GM12878 (cell line): ENCODE results near the gene RPS5. TPM values are rescaled to one million over a fixed set of nuclear protein-coding genes. Genes with fewer than 3 reads are reported as not detected.

ENCODE experiments used
- ATAC-seq: fragments of 200-7000 bp; cut with Tn5 transposase; 3 replicates; pipeline ENCODE4 v1.9.1; 2020; ENCODE audit warnings: mild to moderate bottlenecking, moderate library complexity
- BruUV-seq: library from RNA; stranded (reverse); fragments of 400-500 nt; replicated peaks from 2 replicates; lab custom pipeline; 2021; lab: Mats Ljungman, UMichigan
- CTCF ChIA-PET: fragments of 300-600 bp; sonication (Branson Sonifier 250); formaldehyde crosslinking; extraction: SDS; loops from one replicate; lab custom pipeline; 2021; ENCODE audit warnings: inconsistent platforms; lab: Yijun Ruan, JAX
- POLR2A ChIA-PET: fragments of 350-600 bp; formaldehyde crosslinking; extraction: SDS; loops from one replicate; lab custom pipeline; 2021; ENCODE audit warnings: inconsistent platforms; lab: Charles Lee
- RAD21 ChIA-PET: fragments of 300-600 bp; sonication (Branson Sonifier 250); formaldehyde crosslinking; loops from one replicate; lab custom pipeline; 2023; ENCODE audit warnings: antibody characterized with exemption; ENCODE audit not compliant: unreplicated experiment; lab: Charles Lee
- SMC1A ChIA-PET: fragments of 300-600 bp; sonication (Branson Sonifier 250); formaldehyde crosslinking; loops from one replicate; lab custom pipeline; 2023; ENCODE audit not compliant: unreplicated experiment, uncharacterized antibody; lab: Charles Lee
- DNase-seq: peaks from one replicate; pipeline ENCODE4 v3.0.0-alpha.2; 2011; ENCODE audit warnings: low read depth, low spot score
- FAIRE-seq: peaks from 3 replicates; lab custom pipeline; 2011; peaks lifted over from hg19 to GRCh38; lab: Jason Lieb, UNC
- H2AFZ ChIP-seq: 2 replicates; pipeline ENCODE4 v1.6.0; 2011; ENCODE audit warnings: low read depth, low read length, control low read depth; ENCODE audit not compliant: control insufficient read depth
- H3K27ac ChIP-seq: 2 replicates; pipeline ENCODE4 v1.5.1; 2011; ENCODE audit warnings: control low read depth; ENCODE audit not compliant: control insufficient read depth, insufficient read depth
- H3K27me3 ChIP-seq, 2 experiments: replicated peaks in 1 of 2; 2 replicates each; pipeline versions ENCODE4 v1.6.0 to v1.6.1; 2011; ENCODE audit warnings: low read length in 1 of 2; ENCODE audit not compliant: control insufficient read depth in 2 of 2, insufficient read depth in 2 of 2
- H3K36me3 ChIP-seq, 2 experiments: 2 replicates each; pipeline ENCODE4 v1.5.1; 2011; ENCODE audit warnings: low read length in 1 of 2; ENCODE audit not compliant: control insufficient read depth in 2 of 2, insufficient read depth in 2 of 2
- H3K4me1 ChIP-seq: 2 replicates; pipeline ENCODE4 v1.6.1; 2011; ENCODE audit warnings: mild to moderate bottlenecking, low read length, moderate library complexity, mixed read lengths; ENCODE audit not compliant: control insufficient read depth, insufficient read depth
- H3K4me2 ChIP-seq: 2 replicates; pipeline ENCODE4 v1.6.0; 2011; ENCODE audit warnings: control low read depth; ENCODE audit not compliant: control insufficient read depth, insufficient read depth
- H3K4me3 ChIP-seq: fragments of 200-600 bp; sonication (generic); 2 replicates; pipeline ENCODE4 v1.5.1; 2016
- H3K79me2 ChIP-seq: 2 replicates; pipeline ENCODE4 v1.6.0; 2011; ENCODE audit warnings: low read length; ENCODE audit not compliant: control insufficient read depth, insufficient read depth
- H3K9ac ChIP-seq: 2 replicates; pipeline ENCODE4 v1.8.0; 2011; ENCODE audit warnings: low read length, control low read depth, mixed read lengths; ENCODE audit not compliant: control insufficient read depth, insufficient read depth
- H3K9me3 ChIP-seq: replicated peaks from 3 replicates; pipeline ENCODE4 v1.5.1; 2011; ENCODE audit warnings: mild to moderate bottlenecking, low read length; ENCODE audit not compliant: control insufficient read depth, insufficient read depth
- H4K20me1 ChIP-seq: 2 replicates; pipeline ENCODE4 v1.6.0; 2011; ENCODE audit not compliant: control insufficient read depth, insufficient read depth
- ASH2L ChIP-seq: fragments of 300-600, 200-600 bp; sonication (generic); IDR thresholded peaks from 2 replicates; pipeline ENCODE4 v1.6.1; 2017; ENCODE audit warnings: low read depth, mild to moderate bottlenecking, borderline replicate concordance
- BHLHE40 ChIP-seq, 2 experiments: fragments of 450-650 bp in 1 of 2; IDR thresholded peaks; 2 replicates each; pipeline ENCODE4 v1.6.1; 2011 to 2017; ENCODE audit warnings: low read depth in 2 of 2, borderline replicate concordance in 1 of 2, improper control_type of control experiment in 1 of 2, low read length in 1 of 2, mild to moderate bottlenecking in 1 of 2
- FOS ChIP-seq: IDR thresholded peaks from 3 replicates; pipeline ENCODE4 v1.6.1; 2011; ENCODE audit warnings: borderline replicate concordance; ENCODE audit not compliant: insufficient read length; ENCODE audit errors: extremely low read depth
- NFYB ChIP-seq: IDR thresholded peaks from 2 replicates; pipeline ENCODE4 v1.6.1; 2011; ENCODE audit warnings: low read depth, mild to moderate bottlenecking, low read length, improper control_type of control experiment, moderate library complexity; ENCODE audit not compliant: insufficient read depth
- NR2C1 ChIP-seq: fragments of 450-650 bp; IDR thresholded peaks from 2 replicates; pipeline ENCODE4 v1.6.1; 2017; ENCODE audit warnings: antibody characterized with exemption, mild to moderate bottlenecking, moderate library complexity
- POLR2A ChIP-seq: IDR thresholded peaks from 2 replicates; pipeline ENCODE4 v1.6.1; 2011; ENCODE audit warnings: low read depth, mild to moderate bottlenecking, low read length
- POLR2AphosphoS2 ChIP-seq: IDR thresholded peaks from 2 replicates; pipeline ENCODE4 v1.6.1; 2011; ENCODE audit warnings: low read depth, mild to moderate bottlenecking, low read length, improper control_type of control experiment, moderate library complexity
- RAD51 ChIP-seq: fragments of 450-650 bp; IDR thresholded peaks from 2 replicates; pipeline ENCODE4 v1.6.1; 2016; ENCODE audit warnings: moderate library complexity, mild to moderate bottlenecking, inconsistent platforms
- RB1 ChIP-seq: fragments of 450-650 bp; formaldehyde crosslinking; IDR thresholded peaks from 2 replicates; pipeline ENCODE4 v1.6.1; 2017; ENCODE audit warnings: mild to moderate bottlenecking, borderline replicate concordance
- SUZ12 ChIP-seq: fragments of 200-600 bp; sonication (generic); IDR thresholded peaks from one replicate; pipeline ENCODE4 v1.6.1; 2018; ENCODE audit warnings: antibody characterized with exemption, mild to moderate bottlenecking; ENCODE audit not compliant: unreplicated experiment
- ZNF274 ChIP-seq: IDR thresholded peaks from one replicate; pipeline ENCODE4 v1.8.0; 2011; ENCODE audit not compliant: insufficient read length, insufficient read depth
- WGBS: methylation state at CpG from one replicate; pipeline ENCODE4 v1.1.6; 2016; ENCODE audit warnings: low lambda C conversion rate; ENCODE audit not compliant: insufficient replicate concordance, insufficient coverage; ENCODE audit errors: missing lambda C conversion rate; 5-methylcytosine and 5-hydroxymethylcytosine counted together
- in situ Hi-C: fragments of 300-500 bp; cut with MboI; formaldehyde crosslinking; loops from 9 replicates; pipeline ENCODE4 v1.14.3; 2018; ENCODE audit warnings: mixed read lengths
- intact Hi-C: fragments of 100-400 bp; cut with micrococcal nuclease; formaldehyde crosslinking; loops from one replicate; pipeline ENCODE4 v1.14.2; 2022; ENCODE audit not compliant: unreplicated experiment
- polyA plus RNA-seq, 11 experiments: library from polyadenylated mRNA; depleted of rRNA in 4 of 11; unstranded in 6 of 11; stranded (reverse) in 5 of 11; fragments of >200 nt; fragmentation: Nextera tagmentation in 4 of 11; fragmentation: Illumina TruSeq in 1 of 11; extraction: Ambion mirVana in 4 of 11; extraction: Trizol in 1 of 11; gene quantifications; 1 replicate in 1 of 11; 2 replicates in 10 of 11; pipeline versions ENCODE4 v1.2.1 to v1.2.3, GENCODE V29; 2011 to 2016; ENCODE audit warnings: inconsistent platforms in 2 of 11, missing spikeins in 2 of 11, low read depth in 1 of 11
- total RNA-seq, 4 experiments: library from RNA; depleted of rRNA in 3 of 4; stranded (reverse); fragments of >200 nt in 3 of 4; fragmentation: Illumina TruSeq in 1 of 4; extraction: Trizol in 1 of 4; gene quantifications; 2 replicates each; pipeline versions ENCODE4 v1.2.1 to v1.2.3, GENCODE V29; 2013 to 2021

The RPS5 gene
- total and polyA plus RNA-seq, 10 of the 15 experiments (the other 5 are each of a cell fraction or from before 2014, with no cell fraction given), result 1,284 to 3,652 (median 1,922) TPM

DNA sequence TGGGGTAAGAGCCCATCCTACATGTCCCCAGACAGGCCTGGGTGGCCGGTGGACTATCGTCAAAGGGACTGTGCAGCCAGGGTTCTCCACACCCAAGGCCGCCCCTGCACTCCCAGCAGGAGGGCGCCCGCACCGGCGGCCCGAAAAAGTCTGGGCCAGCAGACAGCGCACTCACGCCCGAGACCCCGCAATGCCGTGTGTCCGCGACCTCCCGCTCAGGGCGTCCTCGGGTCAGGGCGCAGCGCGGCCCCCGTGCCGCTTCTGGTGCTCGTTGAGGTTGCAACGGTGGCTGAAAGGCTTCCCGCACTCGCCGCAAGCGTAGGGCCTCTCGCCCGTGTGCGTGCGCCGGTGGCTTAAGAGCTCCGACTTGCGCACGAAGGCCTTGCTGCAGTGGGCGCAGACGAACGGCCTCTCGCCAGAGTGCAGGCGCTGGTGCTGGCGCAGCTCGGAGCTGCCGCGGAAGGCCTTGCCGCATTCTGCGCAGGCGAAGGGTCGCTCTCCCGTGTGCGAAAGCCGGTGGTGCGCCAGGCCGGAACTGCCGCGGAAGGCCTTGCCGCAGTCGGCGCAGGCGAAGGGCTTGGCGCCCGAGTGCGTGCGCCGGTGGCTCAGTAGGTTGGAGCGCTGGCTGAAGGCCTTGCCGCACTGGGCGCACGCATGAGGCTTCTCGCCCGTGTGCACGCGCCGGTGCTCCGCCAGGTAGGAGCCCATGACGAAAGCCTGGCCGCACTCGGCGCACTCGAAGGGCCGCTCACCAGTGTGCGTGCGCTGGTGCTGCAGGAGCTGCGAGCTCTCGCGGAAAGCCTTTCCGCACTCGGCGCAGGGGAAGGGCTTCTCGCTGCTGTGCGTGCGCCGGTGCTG, 30.9 kb upstream of the RPS5 start:
- Histone ChIP-seq H2AFZ (no peak overlapping the region), H3K36me3 (no peaks in the 10 kb centered on the region), H3K4me3 (no peak overlapping the region), H4K20me1 (no peaks in the 10 kb centered on the region), H3K4me2 (no peak overlapping the region), H3K4me1 (no peaks in the 10 kb centered on the region; the same call in none of the 2 replicates), H3K27me3 (no peaks in the 10 kb centered on the region), H3K9ac (no peak overlapping the region), H3K79me2 (no peaks in the 10 kb centered on the region), H3K27ac (no peak overlapping the region), H3K9me3 (peaks cover 2% of the 10 kb centered on the region; the same call in 1 of the 3 replicates)
- ChIA-PET SMC1A (no interaction called here), POLR2A (interaction anchor here (0.6 to 1.8 kb wide), 2 partner anchors 9 to 128 kb away, joined by 4 to 6 read pairs; no protein-coding TSS in a partner anchor), RAD21 (no interaction called here), CTCF (no interaction called here)
- TF ChIP-seq ASH2L (no peak), RB1 (no peak), RAD51 (no peak), NR2C1 (no peak), POLR2AphosphoS2 (0 out of 2 replicates have a peak, but pooled peaks have one; percentile 18), POLR2A (peak; percentile 12), FOS (no peak), NFYB (no peak), SUZ12 (no peak), ZNF274 (no peak), BHLHE40 (IDR thresholded peaks at IDR 0.05; ENCODE audit: borderline replicate concordance in 1 of 2, low read depth in 2 of 2, low read length in 1 of 2) (no peak)
- no peak for DNase-seq
- peak; percentile 24 for ATAC-seq
- intact Hi-C loops (no loop called here), in situ Hi-C loops (no loop called here)
- 52% methylated on average over 72 of the region's 94 CpGs for WGBS
- no peak for FAIRE-seq
- no TSS peak for BruUV-seq
